GM13976 (cell line): ENCODE measurements around the gene CBX8.

Experiments
- DNase-seq: peaks from one replicate; pipeline ENCODE4 v3.0.0; 2012; ENCODE audit warnings: low spot score
- CTCF ChIP-seq: IDR thresholded peaks from 2 replicates; pipeline ENCODE4 v1.5.1; 2012; ENCODE audit warnings: borderline replicate concordance, mild to moderate bottlenecking; ENCODE audit not compliant: insufficient read depth; ENCODE audit errors: extremely low read depth, missing control alignments, control extremely low read depth
- in situ Hi-C: fragments of 300-500 bp; cut with MboI; formaldehyde crosslinking; loops from one replicate; pipeline ENCODE4 v1.12.0; 2022; ENCODE audit warnings: low sequenced_read_pairs, mixed read lengths, inconsistent platforms; ENCODE audit not compliant: unreplicated experiment

CBX8 gene

DNA sequence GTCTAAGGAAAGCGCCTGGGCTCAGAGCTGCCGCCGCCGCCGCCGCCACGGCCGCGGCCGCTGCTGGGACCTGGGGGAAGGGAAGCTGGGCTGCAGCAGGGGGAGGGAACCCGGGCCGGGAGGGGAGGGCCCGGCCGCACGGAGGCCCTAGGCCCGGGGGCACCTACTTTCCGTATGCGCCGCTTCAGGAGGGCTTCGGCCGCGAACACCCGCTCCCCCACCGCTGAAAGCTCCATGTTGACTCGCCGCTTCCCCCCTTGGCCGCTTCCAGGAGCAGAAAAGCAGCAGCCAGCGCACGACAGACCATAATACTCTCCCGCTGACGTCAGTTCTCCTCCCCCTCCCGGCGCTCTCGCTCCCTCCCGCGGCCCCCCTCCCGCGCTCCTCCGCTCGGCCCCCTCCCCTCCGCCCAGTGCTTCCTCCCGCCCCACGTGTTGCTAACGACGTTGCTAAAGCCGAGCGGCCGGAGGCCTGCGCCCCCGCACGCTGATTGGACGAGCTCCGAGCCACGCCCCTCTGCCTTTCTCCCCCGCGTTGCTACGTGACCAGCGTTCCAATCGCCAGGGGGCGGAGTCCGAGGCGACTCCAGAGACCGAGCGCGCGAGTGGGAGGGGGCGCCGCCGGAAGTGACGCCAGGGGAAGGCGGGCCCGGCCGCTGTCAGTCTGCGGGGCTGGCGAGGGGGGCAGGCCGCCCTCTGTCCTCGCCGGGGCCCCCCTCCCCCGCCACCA is at the start of gene CBX8:
Gene CBX8 (minus strand): TSS at position 315 of the 729 bp plus-strand sequence. CDS start 79 bp downstream, at position 236.
- peak; percentile 100 for DNase-seq
- in situ Hi-C loops, result no loop called here
- no peak for TF ChIP-seq CTCF

DNA sequence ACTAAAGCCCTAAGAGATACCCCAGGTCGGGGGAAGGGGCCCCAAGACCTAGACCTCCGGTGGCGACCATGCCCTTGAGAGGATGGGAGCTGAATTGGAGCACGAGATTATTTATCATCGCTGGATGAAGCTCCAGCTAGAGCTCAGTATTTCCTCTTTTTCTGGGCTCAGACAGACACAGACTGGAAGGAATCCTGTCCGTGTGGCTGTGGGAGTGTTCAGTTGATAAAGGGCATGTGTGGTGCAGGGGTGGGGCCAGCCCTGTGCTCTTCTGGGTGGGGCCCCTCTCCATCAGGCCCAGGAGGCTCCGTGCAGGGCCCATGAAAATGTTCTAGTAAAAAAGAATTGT is 48.7 kb upstream of the CBX8 start:
- in situ Hi-C loops, result no loop called here
- no peak for TF ChIP-seq CTCF
- DNase-seq, result no peak

GRCh38 chr17:79844869-79845600 is 48.2 kb upstream of the CBX8 start:
- peak; percentile 91 for TF ChIP-seq CTCF
- in situ Hi-C loops, result loop anchor here (5.0 kb wide), 1 partner anchor 38 kb away; no protein-coding TSS in a partner anchor
- peak; percentile 88 for DNase-seq

- DNase-seq, result peak; percentile 58
- no peak for TF ChIP-seq CTCF
- in situ Hi-C loops, result loop anchor here (5.0 kb wide), 1 partner anchor 37 kb away; no protein-coding TSS in a partner anchor
Observed at GRCh38 chr17:79843816-79844800, 47.2 kb upstream of the CBX8 start.

DNA sequence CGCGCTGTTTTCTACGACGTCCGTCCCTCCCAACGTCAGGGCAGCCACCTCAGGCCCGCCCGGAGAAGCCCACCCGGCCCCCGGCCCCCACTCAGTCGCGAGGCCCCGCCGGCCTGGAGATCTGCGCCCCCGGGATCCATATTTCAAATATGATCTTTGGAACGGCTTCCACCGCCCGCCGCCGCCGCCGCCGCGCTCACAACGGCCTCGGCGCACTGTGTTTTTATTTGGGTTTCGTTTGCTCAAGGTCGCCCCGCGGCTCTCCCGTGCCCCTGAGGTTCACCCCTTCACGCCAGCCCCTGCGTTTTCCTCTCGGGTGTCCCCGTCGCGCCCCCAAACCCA is 46.6 kb upstream of the CBX8 start:
- no peak for TF ChIP-seq CTCF
- in situ Hi-C loops, result loop anchor here (5.0 kb wide), 1 partner anchor 36 kb away; no protein-coding TSS in a partner anchor
- no peak for DNase-seq
